UCSD-AML1 (cell line): ENCODE results near the gene PDIK1L.

Experiments used
- DNase-seq: peaks from one replicate; lab custom pipeline; 2025; ENCODE audit not compliant: unreplicated experiment; lab: John Stamatoyannopoulos, UW

The PDIK1L gene

GRCh38 chr1:26153966-26154532, 42.4 kb downstream of the PDIK1L start:
- no peak for DNase-seq

DNA sequence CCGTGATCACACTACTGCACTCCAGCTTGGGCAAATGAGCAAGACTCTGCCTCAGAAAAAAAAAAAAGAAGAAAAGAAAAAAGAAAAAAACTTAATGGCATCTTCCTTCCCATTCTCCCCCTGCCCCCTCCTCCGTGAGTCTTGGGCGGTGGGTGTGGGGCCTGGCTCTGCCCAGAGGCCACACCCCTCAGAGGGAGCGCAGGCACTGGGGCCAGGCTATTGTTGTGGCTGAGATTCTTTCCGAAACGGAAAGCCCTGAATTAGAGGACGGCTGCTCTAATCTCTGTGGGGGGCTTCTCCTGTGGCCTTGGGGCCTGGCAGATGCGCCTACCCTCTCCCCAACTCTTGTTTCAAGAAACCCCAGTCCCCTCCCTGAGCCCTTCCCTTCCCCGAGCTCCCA, 43.1 kb downstream of the PDIK1L start:
- DNase-seq = no peak

- no peak for DNase-seq
Observed at GRCh38 chr1:26155370-26156284, 44.0 kb downstream of the PDIK1L start.

DNA sequence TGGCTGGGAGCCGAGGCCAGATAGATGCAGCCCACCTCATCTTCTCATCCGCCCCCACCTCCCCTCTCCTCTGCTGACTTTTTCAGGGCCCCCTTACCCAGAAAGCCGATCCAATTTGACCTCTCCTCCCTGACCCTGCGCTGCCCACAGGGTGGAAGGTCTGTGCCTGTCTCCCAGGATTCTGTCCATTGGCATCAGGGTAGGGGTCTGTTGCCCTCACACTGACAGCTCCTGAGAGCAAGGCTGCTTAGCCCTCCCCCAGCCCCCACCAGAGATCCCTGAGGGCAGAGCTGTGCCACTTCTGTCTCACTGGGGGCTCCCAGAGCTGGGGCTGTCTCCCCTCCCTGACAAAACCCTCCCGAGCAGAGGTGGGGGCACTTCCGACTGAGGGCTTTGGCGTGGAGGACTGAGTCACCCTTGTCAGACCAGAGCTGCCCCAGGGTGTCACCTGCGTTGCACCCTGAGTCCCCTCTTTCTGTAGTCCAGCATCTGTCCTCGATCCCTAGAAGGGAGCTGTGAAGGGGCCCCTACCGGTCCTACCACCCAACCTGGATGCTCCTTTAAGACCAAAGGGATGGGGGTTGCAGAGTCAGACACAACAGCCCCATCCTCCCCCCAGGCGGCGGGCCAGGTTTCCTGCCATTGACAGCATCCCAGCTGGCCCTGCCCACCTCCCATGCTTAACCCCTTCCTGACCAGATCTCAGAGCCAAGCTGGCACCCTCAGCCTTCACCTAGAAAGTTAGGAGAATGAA, 44.8 kb downstream of the PDIK1L start:
- peak; percentile 68 for DNase-seq

DNA sequence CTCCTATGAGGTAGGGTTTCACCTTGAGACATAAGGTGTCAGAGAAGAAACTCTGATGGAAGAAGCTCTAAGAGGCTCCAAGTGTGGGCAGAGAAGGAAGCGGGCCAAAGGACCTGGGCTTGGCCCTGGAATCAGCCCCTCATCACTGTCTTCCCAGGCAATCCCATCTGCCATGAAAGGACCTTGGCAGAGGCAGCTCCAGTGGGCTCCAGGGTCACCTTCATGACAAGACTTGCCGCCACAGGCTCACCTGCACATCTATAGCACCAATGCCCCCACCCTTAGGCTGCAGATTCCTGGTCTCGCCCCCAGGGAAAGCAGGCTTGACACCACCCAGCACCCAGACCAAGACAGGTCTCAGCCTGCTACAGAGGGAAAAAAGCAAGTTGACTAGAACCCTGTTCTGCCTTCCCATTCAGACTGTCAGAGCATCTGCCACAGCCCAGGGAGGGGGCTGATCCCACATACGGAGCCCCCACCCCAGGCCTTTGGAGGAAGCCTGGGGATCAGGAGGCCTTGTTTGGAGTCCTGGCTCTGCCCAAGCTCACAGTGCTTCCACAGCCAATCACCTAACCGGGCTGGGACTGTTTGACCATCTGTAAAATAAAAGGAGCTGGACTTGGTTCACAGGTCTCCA, 46.8 kb downstream of the PDIK1L start:
- no peak for DNase-seq

GRCh38 chr1:26158908-26159742, 47.5 kb downstream of the PDIK1L start, which contains the start of gene FAM110D:
FAM110D (plus strand) TSS chr1:26159079; CDS start chr1:26161292, 2,213 bp downstream.
- DNase-seq = peak; percentile 43

GRCh38 chr1:26159743-26160039, 48.1 kb downstream of the PDIK1L start:
- no peak for DNase-seq

DNA sequence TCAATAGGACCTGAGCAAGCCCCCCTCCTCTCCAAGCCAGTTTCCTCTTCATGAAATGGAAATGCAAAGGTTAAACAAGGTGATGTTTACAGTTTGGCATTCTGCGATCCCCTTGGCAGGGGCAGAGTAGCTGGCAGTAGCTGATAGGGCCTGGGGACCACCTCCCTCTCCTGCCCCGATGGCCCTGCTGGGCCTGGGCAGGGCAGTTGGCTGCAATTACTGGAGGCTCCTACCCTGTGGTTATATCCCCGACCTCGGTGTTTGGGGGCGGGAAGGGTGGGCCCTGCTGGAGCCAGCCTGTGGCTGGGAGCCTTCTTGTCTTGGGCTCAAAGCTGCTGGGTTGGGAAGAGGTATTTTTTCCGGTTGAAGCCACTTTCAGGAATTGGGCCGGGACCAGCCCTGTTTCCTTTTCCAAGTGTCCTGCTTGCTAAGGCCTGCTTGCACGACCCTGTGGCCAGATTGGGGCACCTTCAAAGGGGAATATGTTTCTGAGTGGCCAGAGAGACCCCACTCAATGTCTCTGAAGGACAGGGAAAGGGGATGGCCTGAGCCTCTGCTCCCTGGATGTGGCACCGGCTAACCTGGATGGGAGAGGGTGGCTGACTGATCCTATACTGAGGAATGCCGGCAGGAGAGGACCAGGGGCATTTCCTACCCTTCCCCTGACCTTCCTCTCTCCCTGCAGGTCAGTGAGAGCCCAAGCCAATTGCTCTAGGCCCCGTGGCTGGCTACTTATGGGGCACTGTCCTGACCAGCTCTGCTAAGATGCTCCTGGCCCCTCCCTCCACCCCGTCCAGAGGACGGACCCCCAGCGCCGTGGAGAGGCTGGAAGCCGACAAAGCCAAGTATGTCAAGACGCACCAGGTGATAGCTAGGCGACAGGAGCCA, 49.1 kb downstream of the PDIK1L start:
- no peak for DNase-seq

GRCh38 chr1:26161415-26162219, 50.0 kb downstream of the PDIK1L start:
- DNase-seq = no peak

DNA sequence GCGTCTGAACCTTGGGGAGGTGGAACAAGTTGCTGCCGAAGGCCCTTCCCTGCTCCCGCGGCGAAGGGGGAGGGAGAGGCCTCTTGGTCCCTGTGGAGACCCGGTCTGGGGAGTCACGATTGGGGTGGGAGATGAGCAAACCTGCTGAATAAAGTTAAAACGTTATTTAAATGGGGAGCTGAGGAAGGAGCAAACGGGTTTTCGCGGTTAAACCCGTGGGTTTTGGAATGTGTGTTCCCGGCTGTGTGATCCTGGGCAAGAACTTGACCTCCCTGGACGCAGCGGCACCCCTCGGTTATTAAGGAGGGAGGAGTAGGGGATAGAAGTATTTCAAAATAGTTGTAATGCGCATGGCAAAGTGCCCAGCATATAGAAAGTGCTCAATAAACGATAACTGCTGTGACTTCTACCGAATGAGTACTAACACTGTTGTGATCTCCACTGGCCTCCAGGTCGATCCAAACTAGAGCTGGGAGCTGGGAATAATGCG, 50.6 kb downstream of the PDIK1L start:
- DNase-seq = no peak

GRCh38 chr1:26163684-26164035, 52.0 kb downstream of the PDIK1L start:
- DNase-seq = no peak

DNA sequence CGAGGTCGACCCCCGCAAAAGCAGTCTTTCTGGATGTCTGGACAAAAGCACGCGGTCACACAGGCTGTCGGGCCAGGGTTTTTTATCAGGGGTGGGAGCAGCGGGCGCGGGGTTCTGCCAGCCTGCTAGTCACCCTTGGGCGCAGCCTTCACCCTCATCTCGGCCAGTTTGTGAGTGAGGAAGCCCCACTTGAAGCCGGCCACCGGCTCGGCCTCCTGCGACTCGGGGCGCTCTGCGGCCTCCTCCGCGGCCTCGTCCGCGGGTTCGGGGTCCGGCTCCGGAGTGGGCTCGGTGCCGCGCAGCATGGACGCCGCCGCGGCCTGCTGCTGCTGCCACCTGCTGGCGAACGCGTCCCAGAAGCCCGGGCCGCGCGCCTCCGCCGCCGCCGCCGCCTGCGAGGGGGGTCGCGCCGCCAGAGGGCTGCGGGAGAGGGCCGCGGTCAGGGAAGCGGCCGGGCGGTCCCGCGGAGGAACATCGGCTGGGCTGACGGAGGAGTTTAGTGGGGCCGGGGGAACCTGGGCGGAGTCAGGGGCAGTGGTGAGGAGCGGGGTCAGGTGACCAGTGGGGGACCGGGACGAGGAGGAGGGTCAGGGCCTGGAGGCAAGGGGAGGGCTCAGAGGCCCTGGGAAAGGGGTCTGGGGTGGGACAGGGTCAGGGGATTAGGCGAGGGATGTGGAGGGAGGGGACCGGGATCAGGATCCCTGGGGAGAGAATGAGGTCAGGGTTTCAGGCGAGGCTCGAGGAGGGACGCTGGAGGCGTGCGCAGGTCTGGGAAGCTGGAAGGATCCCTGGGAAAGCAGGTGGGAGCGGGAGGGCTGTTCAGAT, 52.6 kb downstream of the PDIK1L start:
- DNase-seq = peak; percentile 50

- no peak for DNase-seq
Observed at GRCh38 chr1:26164861-26165842, 53.5 kb downstream of the PDIK1L start.

DNA sequence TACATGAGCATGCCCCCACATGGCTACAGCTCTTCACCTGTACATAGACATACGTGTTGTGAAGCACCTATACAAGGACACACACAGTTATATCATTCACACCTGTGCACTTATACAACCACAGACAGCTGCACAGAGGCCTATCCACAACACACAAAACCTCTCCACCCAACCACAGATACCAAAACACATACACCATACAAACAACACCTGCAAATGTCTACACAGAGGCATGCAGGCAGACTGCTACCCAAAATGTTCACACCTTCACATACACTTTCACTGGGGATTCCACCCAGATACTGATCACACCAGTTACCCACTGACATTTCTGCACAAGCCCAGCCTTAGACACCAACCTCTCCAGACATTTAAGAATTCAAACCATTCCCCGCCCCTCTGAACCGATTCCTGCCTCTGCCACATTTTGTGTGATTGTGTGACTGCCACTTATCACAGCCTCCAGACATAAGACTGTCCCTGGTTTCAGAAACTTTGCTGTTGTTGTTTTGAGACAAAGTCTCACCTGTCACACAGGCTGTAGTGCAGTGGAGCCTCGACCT, 55.2 kb downstream of the PDIK1L start:
- no peak for DNase-seq

DNA sequence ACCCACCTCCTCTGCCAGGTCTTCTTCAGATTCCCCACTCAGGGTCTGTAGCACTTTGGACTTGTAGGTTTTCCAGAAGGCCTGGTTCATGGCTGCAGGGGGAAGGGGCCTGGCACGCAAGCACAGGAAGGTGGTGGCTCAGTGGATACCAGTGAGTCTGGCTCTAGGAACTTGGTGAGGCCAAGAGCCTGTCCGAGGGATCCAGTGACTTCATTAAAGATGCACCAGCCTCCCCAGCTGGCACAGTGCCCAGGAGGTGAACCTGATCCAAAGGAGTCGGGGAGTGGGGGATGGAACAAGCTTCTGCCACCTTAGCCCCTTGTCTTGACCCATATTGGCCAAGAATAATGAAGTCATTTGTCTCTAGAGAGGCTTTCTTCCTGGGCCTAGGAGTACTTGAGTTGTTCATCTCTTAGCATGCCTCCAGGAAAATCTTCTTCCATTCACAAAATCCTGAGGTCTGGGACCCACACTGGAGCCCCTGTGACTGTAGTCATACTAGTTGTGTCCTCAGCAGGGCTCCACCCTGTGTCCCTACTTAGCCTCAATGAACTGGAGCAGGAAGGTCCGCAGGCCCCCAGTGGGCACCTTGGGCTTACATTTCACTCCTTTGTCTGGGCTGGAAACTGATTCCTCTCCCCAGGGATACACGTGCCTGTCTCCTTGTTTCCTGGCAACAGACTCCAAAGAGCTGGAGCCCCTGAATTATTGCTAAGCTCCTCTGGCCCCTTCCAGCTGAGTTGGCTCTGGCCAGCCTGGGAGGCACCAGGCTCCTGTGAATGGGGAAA, 57.0 kb downstream of the PDIK1L start, which contains the start of gene C1orf232:
TSS of gene C1orf232 (minus strand) at position 554 of the 788 bp plus-strand sequence. CDS start at position 90, 464 bp downstream.
- no peak for DNase-seq
